DMS 273 treated with DMSO at 0.1 percent for 48 hours (cell line): Measurements from ENCODE around the gene UNC13D.
"Not testable (repeated sequence)": the region's sequence is repeated elsewhere in the genome, so short reads cannot be mapped to it uniquely, and the experiment has no call there.

ENCODE experiments used
- DNase-seq: peaks from one replicate; lab custom pipeline; 2025; lab: John Stamatoyannopoulos, UW

The UNC13D gene

DNA sequence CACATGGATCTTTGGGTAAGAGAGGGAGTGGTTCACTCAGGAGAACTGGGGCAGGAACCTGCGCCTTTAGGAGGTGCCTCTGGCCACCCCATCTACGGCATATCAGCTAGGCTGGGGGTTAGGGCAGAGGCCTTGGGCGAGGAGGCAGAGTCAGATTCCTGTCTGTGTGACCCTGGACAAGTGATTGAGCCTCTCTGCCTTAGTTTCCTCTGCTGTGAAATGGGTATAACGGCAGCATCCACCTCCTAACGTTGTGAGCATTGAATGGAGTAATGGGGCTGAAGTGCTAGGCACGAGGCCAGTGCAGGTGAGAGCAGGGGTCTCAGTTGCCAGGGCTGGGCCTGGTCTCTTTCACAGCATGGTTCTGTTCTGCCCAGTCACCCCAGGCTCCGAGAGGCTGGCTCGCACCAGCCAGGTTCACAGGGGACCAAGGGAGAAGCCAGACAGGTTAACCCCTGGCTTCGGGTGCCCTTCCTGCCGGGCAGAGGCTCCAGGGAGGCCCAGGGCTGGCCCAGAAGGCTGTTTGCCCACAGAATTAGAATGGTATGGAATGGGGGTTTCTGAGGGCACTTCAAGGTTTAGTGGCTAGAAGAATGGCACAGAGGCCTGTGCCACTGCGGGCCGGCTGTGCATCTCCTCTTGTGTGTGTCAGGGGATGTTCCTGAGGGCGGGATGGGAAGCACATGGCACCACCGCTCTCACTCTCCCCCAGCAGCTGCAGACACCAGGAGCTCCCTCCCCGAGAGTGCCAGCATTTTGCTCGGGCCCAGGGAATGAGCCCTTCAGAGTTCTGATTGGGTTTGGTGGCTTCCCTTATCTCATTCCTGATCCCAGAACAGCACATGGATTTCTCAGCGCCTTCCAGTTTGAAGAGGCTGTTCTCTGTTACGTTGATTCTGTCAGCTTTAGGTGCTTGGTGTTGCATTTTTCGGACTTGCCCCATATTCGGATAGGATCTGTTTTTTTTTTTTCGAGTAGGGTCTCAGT lies 23.8 kb downstream of the UNC13D start:
- DNase-seq, result no peak

DNA sequence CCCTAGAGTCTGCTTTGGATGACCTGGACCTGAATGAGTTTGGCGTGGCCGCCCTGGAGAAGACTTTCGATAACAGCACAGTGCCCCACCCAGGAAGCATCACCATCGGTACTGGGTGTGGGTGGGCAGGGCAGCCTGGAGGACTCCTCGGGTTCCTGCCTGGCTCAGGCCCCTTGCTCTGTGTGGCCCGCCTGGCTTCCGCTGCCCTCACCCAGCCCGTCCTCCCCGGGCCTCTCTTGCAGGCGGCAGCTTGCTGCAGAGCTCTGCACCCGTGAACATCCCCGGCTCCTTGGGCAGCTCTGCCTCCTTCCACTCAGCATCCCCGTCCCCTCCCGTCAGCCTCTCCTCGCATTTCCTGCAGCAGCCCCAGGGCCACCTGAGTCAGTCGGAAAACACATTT lies 24.5 kb downstream of the UNC13D start:
- no peak for DNase-seq

DNA sequence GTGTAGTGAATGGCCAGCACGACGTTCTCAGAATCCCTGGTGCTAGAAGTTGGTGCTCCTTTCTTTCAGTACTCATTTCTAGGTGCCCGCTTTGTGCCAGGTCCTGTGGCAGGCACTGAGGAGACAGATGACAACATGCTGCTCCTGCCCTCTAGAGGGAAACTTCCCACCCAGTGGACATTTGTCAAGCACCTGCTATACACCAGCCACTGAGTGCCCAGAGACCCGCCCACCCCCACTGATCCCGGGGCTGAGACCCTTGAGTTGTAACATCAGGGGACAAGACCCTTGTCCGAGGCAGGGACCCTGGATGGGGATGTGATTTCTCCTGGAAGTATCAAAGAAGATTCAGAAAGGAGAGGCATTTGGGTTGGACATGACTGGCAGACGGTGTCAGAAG lies 25.1 kb downstream of the UNC13D start:
- no peak for DNase-seq

DNA sequence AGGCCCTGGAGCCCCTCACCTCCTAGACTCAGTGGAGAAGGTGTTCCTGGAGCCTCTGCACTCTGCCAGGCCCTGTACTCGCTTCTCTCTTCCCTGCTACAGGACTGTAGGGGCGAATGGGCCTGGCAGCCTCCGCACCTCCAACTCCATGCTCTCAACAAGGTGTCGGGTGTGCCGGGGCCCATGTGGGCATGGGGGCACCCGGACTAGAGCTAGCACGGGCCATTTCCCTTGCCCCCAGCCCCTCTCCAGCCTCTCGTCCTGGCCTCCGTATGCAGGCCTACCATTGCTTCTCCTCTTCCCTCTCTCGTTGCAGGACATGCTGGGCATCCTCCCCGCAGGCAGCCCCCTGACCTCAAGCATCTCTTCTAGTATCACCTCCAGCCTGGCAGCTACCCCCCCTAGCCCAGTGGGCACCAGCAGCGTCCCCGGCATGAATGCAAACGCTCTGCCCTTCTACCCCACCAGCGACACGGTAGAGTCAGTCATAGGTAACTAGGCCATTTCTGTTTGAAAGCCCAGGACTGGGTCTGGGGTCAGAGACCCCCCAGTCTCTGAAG lies 25.8 kb downstream of the UNC13D start:
- DNase-seq, result no peak

DNA sequence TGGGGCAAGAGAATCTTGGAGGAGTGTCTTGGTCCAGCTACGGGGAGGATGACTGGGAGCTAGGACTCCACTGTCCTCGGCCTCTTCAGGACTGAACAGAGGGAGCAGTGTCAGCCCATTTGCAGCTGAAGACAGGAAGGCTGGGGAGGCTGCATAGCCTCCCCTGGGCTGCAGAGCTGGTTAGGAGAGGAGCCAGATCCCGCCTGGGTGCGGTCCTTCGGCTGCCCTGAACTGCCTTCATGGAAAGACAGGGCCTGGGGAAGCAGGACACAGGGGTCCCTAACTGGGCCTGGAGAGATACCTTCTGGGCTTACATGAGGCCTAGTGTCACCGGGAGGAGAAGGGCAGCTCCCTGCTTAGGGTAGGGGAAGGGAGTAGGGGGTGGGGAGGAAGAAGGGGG lies 26.6 kb downstream of the UNC13D start:
- no peak for DNase-seq

DNA sequence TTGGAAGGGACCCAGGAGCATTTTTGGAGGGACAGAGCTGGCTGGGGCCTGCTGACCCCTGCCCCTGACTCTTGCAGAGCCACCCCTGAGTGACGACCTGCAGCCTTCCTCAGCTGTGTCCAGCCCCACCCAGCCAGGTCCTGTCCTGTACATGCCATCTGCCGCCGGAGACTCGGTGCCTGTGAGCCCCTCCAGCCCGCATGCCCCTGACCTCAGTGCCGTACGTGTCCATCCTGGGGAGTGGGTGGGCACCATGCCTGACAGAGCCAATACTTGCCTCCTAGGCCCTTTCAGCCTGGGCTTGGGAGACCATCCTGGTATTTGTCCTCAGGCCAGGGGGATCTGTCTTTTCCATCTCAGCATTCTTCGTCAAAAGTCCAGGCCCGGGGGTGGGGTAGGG lies 27.5 kb downstream of the UNC13D start:
- DNase-seq, result no peak

DNA sequence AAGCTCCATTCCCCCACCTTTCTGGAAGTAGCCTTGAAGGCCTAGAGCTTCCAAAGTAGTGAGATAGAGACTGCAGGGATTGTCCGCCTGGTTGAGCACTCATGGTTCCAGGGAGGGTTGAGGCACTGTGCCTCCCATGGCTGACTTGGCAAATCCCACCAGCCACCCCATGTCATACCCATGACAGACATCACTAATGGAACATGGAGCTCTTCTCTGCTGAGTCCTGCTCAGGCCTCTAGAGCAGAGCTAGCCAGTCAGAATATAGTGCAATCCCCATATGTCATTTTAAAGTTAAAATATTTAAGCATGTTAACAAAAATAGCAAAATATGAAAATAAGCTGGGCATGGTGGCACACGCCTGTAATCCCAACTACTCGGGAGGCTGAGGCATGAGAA lies 28.8 kb downstream of the UNC13D start:
- no peak for DNase-seq

DNA sequence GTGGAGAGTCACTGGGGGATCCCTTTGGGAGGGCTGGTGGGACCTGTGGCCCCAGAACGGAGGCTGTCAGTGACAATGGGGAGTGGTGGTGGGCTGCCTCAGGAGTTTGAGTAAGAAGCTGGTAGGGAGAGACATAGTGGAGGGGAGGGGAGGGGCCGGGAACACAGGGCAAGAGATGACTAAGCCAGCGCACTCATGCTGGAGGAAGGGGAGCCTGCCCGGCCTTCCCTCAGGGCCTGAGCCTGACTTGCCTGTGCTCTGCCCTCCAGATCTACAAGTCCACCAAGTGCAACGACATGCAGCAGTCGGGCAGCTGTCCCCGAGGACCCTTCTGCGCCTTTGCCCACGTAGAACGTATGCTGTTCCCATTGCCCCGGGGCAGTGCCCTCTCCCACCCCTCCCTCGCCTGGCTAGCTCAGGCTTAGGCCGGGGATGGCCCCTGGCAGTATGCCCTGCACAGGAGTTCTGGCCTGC lies 29.3 kb downstream of the UNC13D start:
- no peak for DNase-seq

DNA sequence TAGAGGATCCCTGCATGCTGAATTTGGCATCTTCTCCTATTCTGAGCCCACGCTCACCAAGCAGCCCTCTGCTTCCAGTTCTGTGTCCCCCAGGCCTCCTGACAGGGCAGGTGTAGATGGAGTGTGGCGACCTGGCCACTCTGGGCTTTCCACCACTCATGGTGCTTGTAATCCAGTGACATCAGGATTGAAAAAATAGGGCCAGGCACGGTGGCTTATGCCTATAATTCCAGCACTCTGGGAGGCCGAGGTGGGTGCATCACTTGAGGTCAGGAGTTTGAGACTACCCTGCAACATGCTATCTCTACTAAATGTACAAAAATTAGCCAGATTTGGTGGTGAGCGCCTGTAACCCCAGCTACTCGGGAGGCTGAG lies 30.2 kb downstream of the UNC13D start:
- no peak for DNase-seq

DNA sequence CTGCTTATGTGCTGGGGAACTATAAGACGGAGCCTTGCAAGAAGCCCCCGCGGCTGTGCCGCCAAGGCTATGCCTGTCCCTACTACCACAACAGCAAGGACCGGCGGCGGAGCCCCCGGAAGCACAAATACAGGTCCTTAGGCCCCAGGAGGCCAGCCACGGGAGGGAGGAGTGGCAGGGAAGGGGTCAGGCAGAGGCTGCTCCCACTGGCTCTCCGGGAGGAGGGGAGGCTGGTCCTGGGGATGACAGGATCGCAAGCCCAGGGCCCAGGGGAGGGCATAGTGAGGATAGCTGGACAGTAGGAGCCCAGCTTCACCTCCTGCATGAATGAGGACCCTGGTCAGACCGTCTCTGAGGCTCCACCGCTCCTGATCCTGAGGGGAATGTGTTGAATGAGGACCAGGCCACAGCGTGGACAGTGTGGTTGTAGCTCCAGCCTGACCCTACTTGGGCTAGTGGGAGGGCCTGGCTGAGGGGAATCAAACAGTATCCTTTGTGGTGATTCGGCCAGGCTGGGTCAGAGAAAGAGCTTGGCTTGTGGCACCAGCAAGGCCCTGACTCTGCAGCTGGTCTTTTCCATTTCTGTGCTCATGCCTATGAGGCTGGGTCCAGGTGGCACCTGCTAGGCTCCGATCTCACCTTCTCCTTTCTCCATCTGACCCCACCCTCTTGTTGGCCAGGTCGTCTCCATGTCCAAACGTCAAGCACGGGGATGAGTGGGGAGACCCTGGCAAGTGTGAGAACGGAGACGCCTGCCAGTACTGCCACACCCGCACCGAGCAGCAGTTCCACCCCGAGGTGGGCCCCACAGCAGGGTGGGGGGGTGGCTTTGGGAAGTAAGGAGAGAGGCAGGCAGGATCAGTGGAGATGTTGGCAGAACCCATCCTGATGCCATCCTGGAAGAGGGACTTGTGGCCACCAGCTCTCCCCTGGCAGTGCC lies 30.9 kb downstream of the UNC13D start:
- no peak for DNase-seq

DNA sequence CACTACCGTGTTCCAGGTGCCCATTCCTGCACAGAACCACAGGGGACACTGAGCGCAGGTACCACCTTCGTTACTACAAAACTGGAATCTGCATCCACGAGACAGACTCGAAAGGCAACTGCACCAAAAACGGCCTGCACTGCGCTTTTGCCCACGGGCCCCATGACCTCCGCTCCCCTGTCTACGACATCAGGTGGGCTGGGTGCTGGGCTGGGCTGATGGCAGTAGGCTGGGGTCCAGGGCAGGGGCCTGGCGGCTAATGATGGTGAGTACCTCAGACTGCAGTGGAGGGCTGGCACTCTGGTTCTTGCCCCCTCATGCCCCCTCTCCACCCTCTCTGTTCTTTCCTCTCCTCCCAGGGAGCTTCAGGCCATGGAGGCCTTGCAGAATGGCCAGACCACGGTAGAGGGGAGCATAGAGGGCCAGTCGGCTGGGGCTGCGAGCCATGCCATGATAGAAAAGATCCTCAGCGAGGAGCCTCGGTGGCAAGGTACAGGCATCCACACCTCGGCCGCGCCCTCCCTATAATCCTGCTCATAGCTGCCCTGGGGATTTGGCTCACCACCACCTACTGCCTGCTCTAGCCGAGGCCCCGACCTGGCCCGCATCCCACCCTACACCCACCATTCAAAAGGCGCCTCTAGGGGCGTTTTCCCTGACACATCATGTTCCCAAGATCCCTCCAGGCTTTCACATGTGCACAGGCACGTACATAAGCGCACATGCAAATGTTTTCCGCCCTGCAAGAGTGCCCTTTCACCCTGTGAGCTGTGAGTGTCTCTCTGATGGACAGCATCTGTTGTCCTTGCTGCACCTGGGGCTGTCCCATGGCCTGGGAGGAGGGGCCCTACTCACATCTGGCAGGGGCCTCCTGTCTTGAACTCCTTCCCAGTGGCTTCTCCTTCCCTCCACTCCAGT lies 31.8 kb downstream of the UNC13D start:
- no peak for DNase-seq

DNA sequence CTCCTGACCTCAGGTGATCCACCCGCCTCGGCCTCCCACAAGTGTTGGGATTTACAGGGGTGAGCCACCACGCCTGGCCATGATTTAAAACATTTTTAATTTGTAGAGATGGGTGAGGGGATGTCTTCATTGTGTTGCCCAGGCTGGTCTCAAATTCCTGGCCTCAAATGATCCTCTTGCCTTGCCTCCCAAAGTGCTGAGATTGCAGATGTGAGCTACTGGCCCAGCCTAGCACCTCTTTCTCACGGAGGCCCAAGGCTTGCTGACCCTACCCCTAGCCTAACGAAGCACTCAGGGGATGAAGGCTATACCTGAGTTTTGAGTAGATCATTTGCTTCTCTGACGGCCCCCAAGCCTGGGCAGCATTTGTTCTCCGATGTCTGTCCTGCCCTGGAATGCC lies 33.0 kb downstream of the UNC13D start:
- no peak for DNase-seq

DNA sequence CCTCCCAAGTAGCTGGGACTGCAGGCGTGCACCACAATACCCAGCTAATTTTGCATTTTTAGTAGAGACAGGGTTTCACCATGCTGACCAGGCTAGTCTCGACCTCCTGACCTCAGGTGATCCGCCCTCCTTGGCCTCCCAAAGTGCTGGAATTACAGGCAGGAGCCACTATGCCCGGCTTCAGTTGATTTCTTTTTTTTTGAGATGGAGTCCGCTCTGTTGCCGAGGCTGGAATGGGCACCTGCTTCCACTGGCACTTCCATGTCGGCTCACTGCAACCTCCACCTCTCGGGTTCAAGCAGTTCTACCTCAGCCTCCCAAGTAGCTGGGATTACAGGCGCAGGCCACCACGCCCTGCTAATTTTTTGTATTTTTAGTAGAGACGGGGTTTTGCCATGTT lies 33.4 kb downstream of the UNC13D start:
- DNase-seq, result not testable (repeated sequence)

DNA sequence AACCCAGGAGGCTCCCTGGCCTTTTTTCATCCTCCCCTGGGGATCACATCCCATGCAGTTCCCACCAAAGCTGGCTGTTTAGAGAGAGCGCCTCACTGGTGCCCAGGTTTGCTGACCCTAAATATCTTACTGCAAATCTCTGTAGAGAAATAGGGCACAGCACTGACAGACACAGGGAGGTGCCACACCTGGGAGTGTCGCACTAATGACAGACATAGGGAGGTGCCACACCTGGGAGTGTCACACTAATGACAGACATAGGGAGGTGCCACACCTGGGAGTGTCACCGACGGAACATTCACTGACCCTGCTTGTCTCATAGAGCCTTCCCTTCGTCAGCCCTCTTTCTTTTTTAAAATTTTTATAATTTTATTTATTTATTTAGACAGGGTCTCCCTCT lies 34.0 kb downstream of the UNC13D start:
- DNase-seq, result no peak

DNA sequence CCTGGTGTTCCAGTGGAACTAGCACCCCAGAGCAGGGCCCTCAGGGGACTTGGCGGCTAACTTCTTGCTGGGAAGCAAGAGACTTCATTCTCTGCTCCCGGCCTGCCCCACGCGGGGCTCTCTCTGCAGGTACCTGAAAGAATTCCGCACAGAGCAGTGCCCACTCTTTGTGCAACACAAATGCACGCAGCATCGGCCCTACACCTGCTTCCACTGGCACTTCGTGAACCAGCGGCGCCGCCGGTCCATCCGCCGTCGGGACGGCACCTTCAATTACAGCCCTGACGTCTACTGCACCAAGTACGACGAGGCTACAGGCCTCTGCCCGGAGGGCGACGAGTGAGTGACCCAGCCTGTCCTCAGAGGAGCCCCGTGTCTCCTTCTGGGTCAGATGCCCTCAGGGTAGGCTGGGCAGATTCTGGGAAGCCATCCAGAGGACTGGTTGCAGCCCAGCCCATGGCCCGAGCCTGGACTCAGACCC lies 34.5 kb downstream of the UNC13D start:
- no peak for DNase-seq

DNA sequence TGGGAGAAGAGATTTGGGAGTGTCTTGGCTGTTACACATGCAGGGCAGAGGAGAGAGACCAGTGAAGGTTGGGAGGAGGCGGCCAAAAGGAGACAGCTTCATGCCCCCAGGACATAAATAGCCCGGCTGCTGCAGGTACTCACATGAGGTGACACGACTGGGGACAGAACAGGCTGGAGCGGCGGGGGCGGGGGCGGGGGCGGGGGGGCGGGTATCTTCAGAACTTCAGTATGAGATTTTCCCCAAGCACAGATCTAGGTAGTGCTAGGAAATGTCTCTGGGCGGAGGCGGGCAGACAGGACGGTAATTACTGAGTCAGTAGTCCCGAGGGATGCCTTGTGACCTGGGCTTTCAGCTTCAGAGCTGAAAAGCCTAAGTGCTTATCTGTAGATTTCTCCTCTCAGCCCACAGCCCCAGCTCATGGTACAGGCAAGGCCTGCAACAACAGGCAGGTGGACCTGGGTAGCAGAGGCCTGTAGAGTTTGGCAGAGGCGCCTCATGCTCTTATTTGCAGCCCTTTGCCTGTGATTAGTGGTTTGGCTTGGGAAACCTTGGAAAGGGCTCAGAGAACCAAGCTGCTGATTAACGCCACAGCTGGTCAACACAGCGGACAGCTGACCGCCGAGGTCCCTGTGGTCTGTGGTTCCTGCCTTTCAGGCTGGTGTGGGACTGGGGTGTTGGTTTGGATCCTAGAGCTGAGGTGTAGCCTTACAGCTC lies 35.1 kb downstream of the UNC13D start:
- DNase-seq, result no peak

DNA sequence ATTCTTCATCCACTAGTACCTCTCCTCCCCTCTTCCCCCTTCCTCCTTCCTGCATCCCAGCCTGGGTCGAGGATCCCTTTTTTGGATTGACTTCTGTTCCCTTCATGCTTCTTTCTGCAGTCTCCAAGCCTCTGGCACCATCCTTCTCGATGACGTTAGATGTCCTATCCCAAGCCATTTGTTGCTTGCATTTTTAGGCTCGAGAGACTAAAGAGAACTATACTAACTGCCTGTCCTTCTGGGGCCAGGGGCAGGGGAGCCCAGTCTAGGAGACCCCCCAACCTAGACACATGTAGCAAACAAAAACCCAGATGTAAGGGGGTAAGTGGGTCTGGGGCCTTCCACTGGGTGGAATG lies 35.7 kb downstream of the UNC13D start:
- no peak for DNase-seq

DNA sequence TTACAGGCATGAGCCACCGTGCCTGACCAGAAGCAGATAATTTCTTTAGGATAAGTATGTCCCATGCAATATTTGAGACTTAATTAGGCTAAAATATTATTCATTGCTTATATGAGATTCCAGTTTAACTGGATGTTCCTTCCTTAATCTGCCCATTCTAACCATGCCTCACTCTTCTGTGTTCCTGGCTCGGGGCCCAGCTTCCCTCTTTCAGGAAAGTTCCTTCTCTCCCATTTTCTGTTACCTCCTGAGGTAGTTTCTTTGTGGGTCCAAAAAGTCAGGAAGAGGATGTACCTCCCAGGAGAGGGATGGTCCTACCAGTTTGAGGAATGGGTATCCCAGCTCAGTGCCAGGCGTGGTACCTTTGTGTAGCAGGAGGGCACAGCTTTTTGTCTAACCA lies 36.3 kb downstream of the UNC13D start:
- no peak for DNase-seq

DNA sequence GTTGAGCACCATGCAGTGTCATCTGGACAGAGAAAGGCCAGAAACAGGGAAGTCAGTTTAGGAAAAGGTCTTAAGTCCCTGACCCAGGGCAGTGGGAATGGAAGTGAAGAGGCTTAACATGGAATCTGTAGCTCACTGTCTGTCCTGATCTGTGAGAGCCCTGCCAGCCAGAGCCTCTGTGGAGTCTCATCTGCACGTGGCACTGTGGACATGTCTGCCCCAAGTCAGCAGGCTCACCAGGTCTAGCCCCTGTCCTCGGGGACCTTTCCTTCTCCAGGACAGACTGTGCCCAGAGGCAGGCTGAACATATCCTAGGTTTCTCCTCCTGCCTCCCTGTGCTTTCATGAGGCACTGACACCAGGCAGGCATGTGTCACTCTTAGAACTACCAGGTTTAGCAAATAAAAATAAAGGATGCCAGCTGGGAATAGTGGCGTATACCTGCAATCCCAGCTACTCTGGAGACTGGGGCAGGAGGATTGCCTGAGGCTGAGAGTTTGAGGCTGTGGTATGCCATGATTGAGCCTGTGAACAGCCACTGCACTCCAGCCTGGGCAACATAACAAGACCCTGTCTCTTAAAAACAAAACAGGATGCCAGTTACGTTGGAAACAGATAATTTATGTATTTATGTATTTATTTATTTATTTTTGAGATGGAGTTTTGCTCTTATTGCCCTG lies 37.2 kb downstream of the UNC13D start:
- DNase-seq, result no peak

DNA sequence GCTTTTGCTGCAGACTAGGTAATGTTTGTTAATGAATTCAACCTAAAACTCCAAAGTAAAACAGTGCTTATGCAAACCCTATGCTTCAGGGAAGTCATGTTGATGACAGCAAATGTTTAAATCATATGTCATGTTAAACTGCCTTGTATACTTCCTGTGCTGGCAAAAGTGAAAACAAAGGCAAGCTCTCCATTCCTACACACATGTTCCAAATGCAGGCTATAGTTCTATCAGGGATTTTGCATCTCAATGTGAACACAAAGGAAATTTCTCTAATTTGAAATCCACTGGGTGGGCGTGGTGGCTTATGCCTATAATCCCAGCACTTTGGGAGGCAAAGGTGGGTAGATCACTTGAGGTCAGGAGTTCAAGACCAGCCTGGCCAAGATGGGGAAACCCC lies 40.3 kb downstream of the UNC13D start:
- no peak for DNase-seq
